Measurements from ENCODE around the gene SPRN.

- TF ChIP-seq, protein P1, sequence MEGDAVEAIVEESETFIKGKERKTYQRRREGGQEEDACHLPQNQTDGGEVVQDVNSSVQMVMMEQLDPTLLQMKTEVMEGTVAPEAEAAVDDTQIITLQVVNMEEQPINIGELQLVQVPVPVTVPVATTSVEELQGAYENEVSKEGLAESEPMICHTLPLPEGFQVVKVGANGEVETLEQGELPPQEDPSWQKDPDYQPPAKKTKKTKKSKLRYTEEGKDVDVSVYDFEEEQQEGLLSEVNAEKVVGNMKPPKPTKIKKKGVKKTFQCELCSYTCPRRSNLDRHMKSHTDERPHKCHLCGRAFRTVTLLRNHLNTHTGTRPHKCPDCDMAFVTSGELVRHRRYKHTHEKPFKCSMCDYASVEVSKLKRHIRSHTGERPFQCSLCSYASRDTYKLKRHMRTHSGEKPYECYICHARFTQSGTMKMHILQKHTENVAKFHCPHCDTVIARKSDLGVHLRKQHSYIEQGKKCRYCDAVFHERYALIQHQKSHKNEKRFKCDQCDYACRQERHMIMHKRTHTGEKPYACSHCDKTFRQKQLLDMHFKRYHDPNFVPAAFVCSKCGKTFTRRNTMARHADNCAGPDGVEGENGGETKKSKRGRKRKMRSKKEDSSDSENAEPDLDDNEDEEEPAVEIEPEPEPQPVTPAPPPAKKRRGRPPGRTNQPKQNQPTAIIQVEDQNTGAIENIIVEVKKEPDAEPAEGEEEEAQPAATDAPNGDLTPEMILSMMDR (IDR thresholded peaks at IDR 0.05): no peak
- TF ChIP-seq POLR2A (IDR thresholded peaks at IDR 0.05): no peak
Measured at GRCh38 chr10:133444342-133445267, 20.2 kb upstream of the SPRN start.
